ENCODE data around the gene COL11A2. TPM values are rescaled to one million over a fixed set of nuclear protein-coding genes. Genes with fewer than 3 reads are reported as not detected.

The COL11A2 gene
- total RNA-seq, 1 donor from 2014 or later = 1.4 TPM

- no peak for DNase-seq
Measured at GRCh38 chr6:33192671-33193602, 670 bp upstream of the COL11A2 start.

- DNase-seq = no peak
Measured at GRCh38 chr6:33191383-33192104, 723 bp downstream of the COL11A2 start.

- no peak for DNase-seq
Measured at GRCh38 chr6:33190504-33191107, 1.7 kb downstream of the COL11A2 start.

- DNase-seq = no peak
Measured at GRCh38 chr6:33189625-33190448, 2.4 kb downstream of the COL11A2 start.

GRCh38 chr6:33189164-33189563 is 3.1 kb downstream of the COL11A2 start:
- no peak for DNase-seq

GRCh38 chr6:33187809-33188208 is 4.5 kb downstream of the COL11A2 start:
- no peak for DNase-seq

DNA sequence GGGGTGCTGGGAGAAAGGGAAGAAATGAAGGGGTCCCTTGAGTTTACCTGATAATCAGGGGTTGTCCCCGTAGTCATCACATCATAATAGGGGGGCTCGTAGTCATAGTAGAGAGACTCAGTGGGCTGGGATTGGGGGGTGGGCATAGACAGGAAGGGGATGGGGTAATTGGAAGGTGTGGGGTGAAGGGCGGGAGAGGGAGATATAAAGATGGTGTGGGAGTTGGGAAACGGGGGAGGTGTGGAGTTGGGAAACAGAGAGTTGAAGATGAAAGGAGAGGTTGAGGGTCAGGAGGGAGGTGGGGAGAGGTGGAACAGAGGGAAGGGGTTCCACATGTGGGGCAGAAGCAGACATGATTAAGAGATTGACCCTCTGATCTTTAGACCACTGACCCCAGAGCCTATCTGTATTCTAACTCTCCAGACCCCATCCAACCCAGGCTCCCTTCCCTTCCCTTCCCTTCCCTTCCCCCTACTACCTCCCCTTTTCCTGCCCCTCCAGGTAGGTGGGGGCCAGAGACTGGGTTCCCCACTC is 6.5 kb downstream of the COL11A2 start:
- no peak for DNase-seq

- no peak for DNase-seq
Measured at GRCh38 chr6:33185190-33185589, 7.1 kb downstream of the COL11A2 start.

GRCh38 chr6:33183071-33183683 is 9.1 kb downstream of the COL11A2 start:
- DNase-seq = no peak

DNA sequence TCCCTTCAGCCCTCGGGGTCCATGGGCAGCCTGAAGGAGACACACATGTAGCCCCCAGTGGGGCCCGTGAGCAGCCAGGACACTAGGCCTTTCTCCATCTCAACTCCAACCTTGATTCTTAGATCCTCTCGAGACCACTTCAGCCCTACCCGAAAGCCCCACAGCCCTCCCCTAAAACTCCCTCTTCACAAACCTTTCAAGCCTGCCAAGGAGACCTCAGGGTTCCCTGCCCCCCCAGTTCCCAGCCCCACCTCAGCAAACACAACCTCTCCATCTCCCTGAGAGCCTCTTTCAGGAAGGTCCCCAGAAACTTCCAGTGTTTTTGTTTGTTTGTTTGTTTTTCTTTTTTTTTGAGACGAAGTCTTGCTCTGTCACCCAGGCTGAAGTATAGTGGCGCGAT is 11.1 kb downstream of the COL11A2 start:
- DNase-seq = no peak

DNA sequence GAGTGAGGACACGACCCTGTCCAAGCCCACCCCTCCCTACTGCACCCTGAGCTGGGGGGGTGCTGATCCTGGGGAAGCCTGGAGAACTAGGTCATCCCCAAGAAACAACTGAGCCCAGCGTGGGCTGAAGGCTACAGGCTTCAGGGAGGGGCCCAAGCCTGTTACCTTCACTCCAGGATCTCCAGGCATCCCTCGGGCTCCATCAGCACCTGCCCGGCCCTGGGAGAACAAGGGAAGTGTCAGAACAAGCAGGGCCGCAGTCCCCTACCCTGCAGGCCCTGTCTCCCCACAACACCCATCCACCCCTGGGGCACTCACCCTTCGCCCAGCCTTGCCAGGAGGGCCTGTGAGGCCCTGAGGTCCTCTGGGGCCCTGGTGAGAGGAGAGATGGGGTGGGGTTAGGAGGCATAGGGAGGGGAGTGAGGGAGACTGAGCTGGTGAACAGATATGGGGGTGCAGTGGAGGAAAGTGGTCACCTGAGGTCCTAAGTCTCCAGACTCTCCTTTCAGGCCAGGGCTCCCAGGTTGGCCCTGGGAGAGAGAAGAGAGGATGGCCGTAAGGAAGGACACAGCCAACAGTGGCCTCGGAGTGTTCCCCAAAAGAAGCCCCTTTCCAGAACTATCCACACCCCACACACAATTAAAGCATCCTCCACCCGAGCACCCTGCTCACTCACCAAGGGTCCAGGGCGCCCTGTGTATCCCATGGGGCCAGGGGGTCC is 13.4 kb downstream of the COL11A2 start:
- DNase-seq = no peak

DNA sequence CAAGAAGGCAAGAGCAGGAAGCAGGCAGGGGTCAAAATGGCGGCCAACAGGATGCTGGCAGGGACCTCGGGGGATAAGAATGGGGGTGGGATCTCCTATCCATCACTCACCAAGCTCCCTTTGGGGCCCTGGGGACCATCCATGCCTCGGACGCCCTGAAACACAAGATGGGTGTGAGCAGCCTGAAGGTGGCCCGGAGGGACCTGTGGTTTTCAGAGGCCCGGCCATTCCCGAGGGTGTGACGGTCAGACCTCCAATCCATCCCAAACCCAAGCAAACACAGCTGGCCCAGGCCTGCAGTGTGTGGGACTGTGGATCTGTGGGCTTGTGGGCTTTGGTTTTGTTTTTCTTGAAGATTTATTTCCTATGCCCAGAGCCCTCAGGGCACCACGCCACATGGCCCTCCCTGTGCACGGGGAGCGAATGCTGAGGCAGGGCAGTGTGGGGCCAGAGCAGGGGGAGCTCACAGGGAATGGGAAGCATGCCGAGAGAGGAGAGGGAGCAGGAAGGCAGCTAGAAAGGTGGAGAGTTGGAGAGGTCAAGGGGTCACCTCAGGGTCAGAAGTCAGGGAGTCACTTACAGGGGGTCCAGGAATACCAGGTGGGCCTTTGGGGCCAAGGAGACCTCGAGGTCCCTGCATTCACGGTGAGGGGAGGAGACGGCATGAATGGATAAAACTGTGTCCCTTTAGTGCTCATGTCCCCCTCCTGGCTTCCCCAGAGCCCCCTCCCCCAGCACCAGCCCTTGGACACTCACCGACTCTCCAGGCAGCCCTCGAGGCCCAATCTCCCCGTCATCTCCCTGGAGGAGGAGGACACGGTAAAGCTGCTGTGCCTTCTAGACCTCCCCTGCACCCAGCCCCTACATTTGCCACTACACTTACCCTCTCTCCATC is 14.5 kb downstream of the COL11A2 start:
- no peak for DNase-seq

DNA sequence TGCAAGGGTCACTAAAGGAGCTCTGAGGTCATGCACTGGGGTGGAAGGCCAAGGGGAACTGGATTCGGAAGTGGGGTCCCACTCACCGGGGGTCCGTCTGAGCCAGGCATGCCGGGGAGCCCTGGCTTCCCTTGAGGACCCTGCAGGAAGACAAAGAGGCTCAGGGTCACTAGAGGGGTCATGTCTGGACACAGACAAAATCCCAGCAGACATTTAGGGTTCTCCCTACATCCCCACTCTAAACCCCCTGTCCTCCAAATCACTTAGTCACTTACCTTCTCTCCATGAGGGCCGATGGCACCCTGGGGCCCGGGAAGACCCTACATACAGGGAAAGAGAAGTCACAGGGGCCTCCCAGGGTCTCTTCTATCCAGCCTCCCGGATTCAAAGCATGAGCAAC is 15.4 kb downstream of the COL11A2 start:
- no peak for DNase-seq

- DNase-seq = no peak
Measured at GRCh38 chr6:33175436-33176069, 16.7 kb downstream of the COL11A2 start.

GRCh38 chr6:33174784-33175183 is 17.5 kb downstream of the COL11A2 start:
- no peak for DNase-seq

- DNase-seq = no peak
Measured at GRCh38 chr6:33173535-33174180, 18.6 kb downstream of the COL11A2 start.

DNA sequence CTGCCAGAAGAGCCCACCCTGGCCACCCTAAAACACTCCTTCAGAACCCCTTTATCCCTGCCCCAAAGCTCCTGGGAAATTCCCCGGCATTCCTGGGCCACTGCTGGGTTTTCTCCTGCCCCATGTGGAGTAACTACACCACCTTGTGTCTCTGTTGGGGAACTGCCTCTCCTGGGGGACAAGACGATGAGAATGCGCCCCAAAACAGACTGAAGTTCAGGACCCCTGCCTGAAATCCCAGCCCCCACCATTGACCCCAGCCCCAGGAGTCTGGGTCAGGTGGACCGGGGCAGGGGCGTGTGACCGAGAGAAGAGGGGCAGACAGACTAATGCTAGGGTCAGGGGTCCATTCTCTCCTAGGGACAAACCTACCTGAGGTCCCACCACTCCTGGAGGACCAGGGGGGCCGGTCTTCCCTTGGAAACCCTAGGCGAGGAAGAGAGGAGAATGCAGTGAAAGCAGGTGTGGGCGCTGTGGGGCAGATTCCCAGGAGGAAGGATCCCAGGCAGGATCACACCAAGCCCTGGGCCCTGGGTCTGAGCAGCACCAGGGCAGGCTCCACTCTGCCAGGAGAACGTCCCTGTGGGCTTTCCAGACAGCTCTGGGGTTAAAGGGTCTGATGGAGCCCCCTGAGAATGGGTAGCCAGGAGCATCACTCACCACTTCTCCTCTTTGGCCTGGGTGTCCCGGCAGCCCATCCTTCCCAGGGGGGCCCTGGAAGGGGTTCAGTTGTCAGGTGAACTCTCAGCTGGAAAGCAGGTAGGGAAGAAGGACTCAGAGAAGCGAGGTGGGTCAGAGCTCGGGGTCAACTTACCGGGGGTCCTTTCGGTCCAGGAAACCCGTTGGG is 19.4 kb downstream of the COL11A2 start:
- DNase-seq = no peak
